Keratinocyte (primary cell): ENCODE measurements around the gene OPN1SW. TPM values are rescaled to one million over a fixed set of nuclear protein-coding genes. Genes with fewer than 3 reads are reported as not detected.

Source experiments
- DNase-seq: peaks from one replicate; pipeline ENCODE4 v3.0.0-alpha.2; 2011; ENCODE audit warnings: low read depth, missing footprints, low spot score
- FAIRE-seq: peaks from 2 replicates; lab custom pipeline; 2011; peaks lifted over from hg19 to GRCh38; lab: Jason Lieb, UNC
- H2AFZ ChIP-seq: 2 replicates; pipeline ENCODE4 v1.6.0; 2012; ENCODE audit warnings: low read length, control low read depth, inconsistent platforms; ENCODE audit not compliant: control insufficient read depth
- H3K27ac ChIP-seq: 2 replicates; pipeline ENCODE4 v1.5.1; 2011; ENCODE audit warnings: low read length; ENCODE audit not compliant: control insufficient read depth, insufficient read depth
- H3K27me3 ChIP-seq: 3 replicates; pipeline ENCODE4 v1.6.0; 2011; ENCODE audit warnings: low read length; ENCODE audit not compliant: control insufficient read depth, insufficient read depth; ENCODE audit errors: extremely low read depth
- H3K36me3 ChIP-seq, 2 experiments: 2 replicates in 1 of 2; 3 replicates in 1 of 2; pipeline ENCODE4 v1.5.1; 2011; ENCODE audit warnings: low read length in 2 of 2, mild to moderate bottlenecking in 1 of 2; ENCODE audit not compliant: control insufficient read depth in 2 of 2, insufficient read depth in 2 of 2; ENCODE audit errors: extremely low read depth in 1 of 2
- H3K4me1 ChIP-seq: 3 replicates; pipeline ENCODE4 v1.5.1; 2011; ENCODE audit warnings: low read length; ENCODE audit not compliant: control insufficient read depth, insufficient read depth; ENCODE audit errors: extremely low read depth
- H3K4me2 ChIP-seq: 3 replicates; pipeline ENCODE4 v1.6.0; 2011; ENCODE audit warnings: low read depth, low read length; ENCODE audit not compliant: control insufficient read depth, insufficient read depth; ENCODE audit errors: extremely low read depth
- H3K4me3 ChIP-seq, 3 experiments: fragments of 200-600 bp in 1 of 3; sonication (generic) in 1 of 3; 2 replicates in 2 of 3; 3 replicates in 1 of 3; pipeline ENCODE4 v1.5.1; 2011 to 2016; ENCODE audit warnings: low read length in 3 of 3, mild to moderate bottlenecking in 3 of 3, control low read depth in 2 of 3, inconsistent platforms in 1 of 3, low read depth in 1 of 3, mixed read lengths in 1 of 3, mixed run types in 1 of 3, moderate library complexity in 1 of 3; ENCODE audit not compliant: control insufficient read depth in 2 of 3, insufficient read depth in 2 of 3; ENCODE audit errors: extremely low read depth in 1 of 3
- H3K79me2 ChIP-seq: 2 replicates; pipeline ENCODE4 v1.6.0; 2012; ENCODE audit warnings: low read length; ENCODE audit not compliant: control insufficient read depth, insufficient read depth
- H3K9ac ChIP-seq: 3 replicates; pipeline ENCODE4 v1.6.0; 2011; ENCODE audit warnings: low read length; ENCODE audit not compliant: control insufficient read depth, insufficient read depth; ENCODE audit errors: extremely low read depth
- H3K9me1 ChIP-seq: 3 replicates; pipeline ENCODE4 v1.6.0; 2011; ENCODE audit warnings: low read length; ENCODE audit not compliant: control insufficient read depth, insufficient read depth; ENCODE audit errors: extremely low read depth
- H3K9me3 ChIP-seq: 2 replicates; pipeline ENCODE4 v1.5.1; 2012; ENCODE audit warnings: low read depth, low read length; ENCODE audit not compliant: control insufficient read depth
- H4K20me1 ChIP-seq: 3 replicates; pipeline ENCODE4 v1.6.0; 2011; ENCODE audit warnings: low read length; ENCODE audit not compliant: control insufficient read depth, insufficient read depth; ENCODE audit errors: extremely low read depth
- EZH2 ChIP-seq: IDR thresholded peaks from one replicate; pipeline ENCODE4 v1.6.1; 2012; ENCODE audit warnings: inconsistent platforms, mild to moderate bottlenecking, low read length, moderate library complexity
- dilution Hi-C: fragments of 300-500 bp; cut with MboI; formaldehyde crosslinking; loops from one replicate; pipeline ENCODE4 v1.7.0; 2020; ENCODE audit warnings: low sequenced_read_pairs; ENCODE audit not compliant: extremely low pct_ligation_motif_present
- polyA plus RNA-seq, 5 experiments: library from polyadenylated mRNA; depleted of rRNA in 3 of 5; stranded (reverse) in 3 of 5; stranded (forward) in 1 of 5; unstranded in 1 of 5; fragments of >200 nt; gene quantifications; 1 replicate in 1 of 5; 2 replicates in 3 of 5; 3 replicates in 1 of 5; pipeline versions ENCODE4 v1.2.1 to v1.2.3, GENCODE V29; 2011 to 2012; ENCODE audit warnings: missing spikeins in 2 of 5, low read depth in 1 of 5, low replicate concordance in 1 of 5
- TF ChIP-seq, protein P1 (sequence below), 3 experiments: IDR thresholded peaks in 1 of 3; conservative IDR thresholded peaks in 1 of 3; optimal IDR thresholded peaks in 1 of 3; 2 replicates in 2 of 3; 3 replicates in 1 of 3; pipeline versions ENCODE3 to v1.5.1; 2011; ENCODE audit warnings: low read length in 3 of 3, mild to moderate bottlenecking in 3 of 3, moderate library complexity in 2 of 3, control low read depth in 1 of 3, inconsistent platforms in 1 of 3; ENCODE audit not compliant: insufficient read depth in 2 of 3; ENCODE audit errors: extremely low read depth in 1 of 3

OPN1SW gene
- polyA plus RNA-seq, 1 donor (not counting 4 experiments of a cell fraction or from before 2014, with no cell fraction given), result not detected

- FAIRE-seq (no peak), DNase-seq (no peak)
- Histone ChIP-seq H3K4me2 (peak overlapping the region; percentile 19), H3K79me2 (peaks cover 34% of the 10 kb centered on the region), H3K27me3 (no peaks in the 10 kb centered on the region), H2AFZ (no peak overlapping the region), H3K27ac (no peak overlapping the region), H3K4me1 (peaks cover 38% of the 10 kb centered on the region), H4K20me1 (peaks cover 17% of the 10 kb centered on the region), H3K4me3 (no peak overlapping the region), H3K9me1 (no peaks in the 10 kb centered on the region), H3K9me3 (no peaks in the 10 kb centered on the region), H3K36me3 (no peaks in the 10 kb centered on the region), H3K9ac (no peak overlapping the region)
- TF ChIP-seq EZH2, result no peak
- TF ChIP-seq, protein P1, sequence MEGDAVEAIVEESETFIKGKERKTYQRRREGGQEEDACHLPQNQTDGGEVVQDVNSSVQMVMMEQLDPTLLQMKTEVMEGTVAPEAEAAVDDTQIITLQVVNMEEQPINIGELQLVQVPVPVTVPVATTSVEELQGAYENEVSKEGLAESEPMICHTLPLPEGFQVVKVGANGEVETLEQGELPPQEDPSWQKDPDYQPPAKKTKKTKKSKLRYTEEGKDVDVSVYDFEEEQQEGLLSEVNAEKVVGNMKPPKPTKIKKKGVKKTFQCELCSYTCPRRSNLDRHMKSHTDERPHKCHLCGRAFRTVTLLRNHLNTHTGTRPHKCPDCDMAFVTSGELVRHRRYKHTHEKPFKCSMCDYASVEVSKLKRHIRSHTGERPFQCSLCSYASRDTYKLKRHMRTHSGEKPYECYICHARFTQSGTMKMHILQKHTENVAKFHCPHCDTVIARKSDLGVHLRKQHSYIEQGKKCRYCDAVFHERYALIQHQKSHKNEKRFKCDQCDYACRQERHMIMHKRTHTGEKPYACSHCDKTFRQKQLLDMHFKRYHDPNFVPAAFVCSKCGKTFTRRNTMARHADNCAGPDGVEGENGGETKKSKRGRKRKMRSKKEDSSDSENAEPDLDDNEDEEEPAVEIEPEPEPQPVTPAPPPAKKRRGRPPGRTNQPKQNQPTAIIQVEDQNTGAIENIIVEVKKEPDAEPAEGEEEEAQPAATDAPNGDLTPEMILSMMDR (optimal IDR thresholded peaks at IDR 0.05 in 1 of 3, IDR thresholded peaks at IDR 0.05 in 1 of 3, conservative IDR thresholded peaks at IDR 0.05 in 1 of 3; ENCODE audit: extremely low read depth in 1 of 3, insufficient read depth in 2 of 3, low read length in 3 of 3), result no peak
- dilution Hi-C loops, result no loop called here
These were observed 38.2 kb downstream of the OPN1SW start for GRCh38 chr7:128737441-128737840.

DNA sequence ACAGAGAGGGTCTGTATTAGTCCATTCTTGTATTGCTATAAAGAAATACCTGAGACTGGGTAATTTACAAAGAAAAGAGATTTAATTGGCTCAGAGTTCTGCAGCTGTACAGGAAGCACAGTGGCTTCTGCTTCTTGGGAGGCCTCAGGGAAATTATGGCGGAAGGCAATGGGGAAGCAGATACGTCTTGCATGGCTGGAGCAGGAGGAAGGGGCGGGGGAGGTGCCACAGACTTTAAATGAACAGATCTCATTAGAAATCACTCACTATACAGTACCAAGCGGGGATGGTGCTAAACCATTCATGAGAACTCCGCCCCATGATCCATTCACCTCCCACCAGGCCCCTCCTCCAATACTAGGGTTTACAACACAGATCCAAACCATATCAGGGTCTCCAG, 40.2 kb downstream of the OPN1SW start:
- Histone ChIP-seq H3K9ac (no peak overlapping the region), H3K4me2 (no peak overlapping the region), H3K9me1 (no peaks in the 10 kb centered on the region), H3K4me1 (peaks cover 20% of the 10 kb centered on the region), H3K27me3 (no peaks in the 10 kb centered on the region), H3K9me3 (no peaks in the 10 kb centered on the region), H3K4me3 (no peak overlapping the region), H3K27ac (no peak overlapping the region), H3K36me3 (no peaks in the 10 kb centered on the region), H3K79me2 (peaks cover 14% of the 10 kb centered on the region), H4K20me1 (peaks cover 8% of the 10 kb centered on the region), H2AFZ (no peak overlapping the region)
- DNase-seq, result no peak
- dilution Hi-C loops, result no loop called here
- TF ChIP-seq, protein P1 (optimal IDR thresholded peaks at IDR 0.05 in 1 of 3, IDR thresholded peaks at IDR 0.05 in 1 of 3, conservative IDR thresholded peaks at IDR 0.05 in 1 of 3; ENCODE audit: extremely low read depth in 1 of 3, insufficient read depth in 2 of 3, low read length in 3 of 3), result no peak
- TF ChIP-seq EZH2, result no peak
- FAIRE-seq, result no peak
